ENCODE measurements around the gene NCCRP1.

The NCCRP1 gene

GRCh38 chr19:39248806-39249205 lies 52.0 kb downstream of the NCCRP1 start, which contains the start of gene IFNL4:
Gene IFNL4 (minus strand): TSS chr19:39248856.
- DNase-seq = no peak

DNA sequence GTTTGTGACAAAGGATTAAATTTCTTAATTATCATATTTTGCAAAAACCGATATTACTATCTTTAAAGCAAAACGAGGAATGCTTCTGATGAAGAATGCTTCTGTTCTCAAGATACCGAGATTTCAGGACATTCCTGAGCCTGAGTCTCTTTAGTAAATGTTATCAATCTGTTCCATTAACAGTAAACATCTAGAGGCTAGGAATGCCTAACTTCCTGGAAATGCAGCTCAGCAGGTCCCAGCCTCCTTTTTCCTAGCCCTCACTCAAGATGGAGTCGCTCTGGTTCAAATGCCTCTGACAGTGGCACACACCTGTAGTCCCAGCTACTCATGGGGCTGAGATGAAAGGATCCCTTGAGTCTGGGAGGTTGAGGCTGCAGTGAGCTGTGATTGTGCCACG lies 54.3 kb downstream of the NCCRP1 start:
- no peak for DNase-seq

Measured in DMS153 (cell line).